Measurements from ENCODE around the gene NEO1.

Gene NEO1

GRCh38 chr15:73308305-73308704 lies 256.0 kb downstream of the NEO1 start:
- no peak overlapping the region for H3K4me3 ChIP-seq (ENCODE audit: low read length)
- TF ChIP-seq CTCF (IDR thresholded peaks at IDR 0.05; ENCODE audit: insufficient read depth, low read depth, low read length, missing control alignments), result no peak
- no peak for DNase-seq (ENCODE audit: low read depth)

- TF ChIP-seq CTCF (IDR thresholded peaks at IDR 0.05; ENCODE audit: insufficient read depth, low read depth, low read length, missing control alignments), result no peak
- no peak overlapping the region for H3K4me3 ChIP-seq (ENCODE audit: low read length)
- DNase-seq (ENCODE audit: low read depth), result no peak
Measured at GRCh38 chr15:73313861-73314260, 261.6 kb downstream of the NEO1 start.

GRCh38 chr15:73317651-73318462 lies 265.6 kb downstream of the NEO1 start:
- no peak for TF ChIP-seq CTCF (IDR thresholded peaks at IDR 0.05; ENCODE audit: insufficient read depth, low read depth, low read length, missing control alignments)
- H3K4me3 ChIP-seq (ENCODE audit: low read length), result no peak overlapping the region
- no peak for DNase-seq (ENCODE audit: low read depth)

- H3K4me3 ChIP-seq (ENCODE audit: low read length), result no peak overlapping the region
- no peak for DNase-seq (ENCODE audit: low read depth)
- TF ChIP-seq CTCF (IDR thresholded peaks at IDR 0.05; ENCODE audit: insufficient read depth, low read depth, low read length, missing control alignments), result no peak
Measured at GRCh38 chr15:73318463-73319351, 266.4 kb downstream of the NEO1 start.

GRCh38 chr15:73319460-73320245 lies 267.4 kb downstream of the NEO1 start:
- no peak overlapping the region for H3K4me3 ChIP-seq (ENCODE audit: low read length)
- TF ChIP-seq CTCF (IDR thresholded peaks at IDR 0.05; ENCODE audit: insufficient read depth, low read depth, low read length, missing control alignments), result no peak
- no peak for DNase-seq (ENCODE audit: low read depth)

GRCh38 chr15:73320619-73321180 lies 268.4 kb downstream of the NEO1 start:
- DNase-seq (ENCODE audit: low read depth), result no peak
- no peak for TF ChIP-seq CTCF (IDR thresholded peaks at IDR 0.05; ENCODE audit: insufficient read depth, low read depth, low read length, missing control alignments)
- H3K4me3 ChIP-seq (ENCODE audit: low read length), result no peak overlapping the region

Data from epithelial cell of esophagus (primary cell).